Stimulated activated CD8-positive, alpha-beta memory T cell treated with anti-CD3 and anti-CD28 coated beads, Interleukin-12 subunit alpha, Interleukin-12 subunit beta, amount 100 ng/mL, for 4 hours (primary cell): Measurements from ENCODE around the gene FNDC1.

Experiments
- DNase-seq: peaks from one replicate; pipeline ENCODE4 v3.0.0-alpha.2; 2020; ENCODE audit warnings: low read depth

Gene FNDC1

DNA sequence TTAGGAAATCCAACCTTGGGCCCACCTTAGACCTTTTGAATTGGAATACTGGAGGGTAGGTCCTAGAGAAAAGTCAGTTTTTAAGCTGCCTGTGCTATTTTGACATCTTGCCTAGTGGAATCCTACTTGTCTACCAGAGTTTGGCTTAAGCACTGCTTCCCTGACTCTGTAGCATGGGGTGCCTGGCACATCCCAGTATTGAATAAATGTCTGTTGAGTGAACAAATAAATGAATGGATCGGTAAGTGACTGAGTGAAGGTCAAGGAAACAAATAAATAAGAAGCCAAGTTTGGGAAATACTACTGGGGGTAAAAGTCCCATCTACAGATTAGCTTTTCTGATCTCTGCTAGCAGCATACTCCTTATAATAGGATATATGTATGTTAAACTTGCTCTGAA, 140.5 kb downstream of the FNDC1 start:
- no peak for DNase-seq

GRCh38 chr6:159311618-159312017, 142.4 kb downstream of the FNDC1 start:
- no peak for DNase-seq

- DNase-seq, result no peak
Observed at GRCh38 chr6:159312206-159312605, 143.0 kb downstream of the FNDC1 start.

GRCh38 chr6:159313018-159313417, 143.8 kb downstream of the FNDC1 start:
- DNase-seq, result no peak

DNA sequence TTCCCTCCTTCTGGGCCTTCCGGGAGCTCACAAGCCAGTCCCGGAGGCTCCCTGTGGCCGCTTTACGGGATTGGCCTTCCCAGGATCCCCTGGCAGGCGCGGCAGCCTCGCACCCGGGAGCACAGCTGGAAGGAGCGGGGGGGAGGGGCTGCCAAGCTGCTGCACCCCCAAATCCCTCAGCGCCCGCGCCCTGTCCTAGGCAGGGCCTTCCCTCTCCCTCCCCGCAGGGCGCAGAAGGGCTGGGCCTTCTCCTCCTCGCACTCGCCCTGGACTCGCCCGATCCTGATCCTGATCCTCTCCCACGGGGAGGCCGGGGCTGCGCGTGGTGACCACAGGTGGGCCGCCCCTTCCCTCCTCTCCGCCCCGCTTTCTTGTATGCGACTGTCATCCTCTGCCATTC, 146.4 kb downstream of the FNDC1 start:
- DNase-seq, result no peak

DNA sequence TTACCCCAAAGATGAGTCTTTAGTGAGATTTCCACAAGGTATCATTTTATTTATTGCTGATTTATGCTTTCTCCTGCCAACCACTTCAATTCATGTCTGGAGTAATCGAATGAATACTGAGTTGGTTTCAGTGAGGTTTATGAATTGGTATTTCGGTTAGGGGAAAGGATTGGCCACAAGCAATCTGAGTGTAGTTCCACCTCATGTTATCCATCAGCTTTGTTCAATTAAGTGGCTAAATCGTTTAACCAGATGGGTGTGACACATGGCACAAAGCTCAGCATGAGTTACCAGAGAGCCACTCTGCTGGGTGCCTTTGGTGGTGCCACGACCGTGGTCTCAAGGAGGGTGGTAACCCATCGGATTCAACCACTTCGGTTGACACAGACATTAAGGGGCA, 148.2 kb downstream of the FNDC1 start:
- DNase-seq, result no peak

DNA sequence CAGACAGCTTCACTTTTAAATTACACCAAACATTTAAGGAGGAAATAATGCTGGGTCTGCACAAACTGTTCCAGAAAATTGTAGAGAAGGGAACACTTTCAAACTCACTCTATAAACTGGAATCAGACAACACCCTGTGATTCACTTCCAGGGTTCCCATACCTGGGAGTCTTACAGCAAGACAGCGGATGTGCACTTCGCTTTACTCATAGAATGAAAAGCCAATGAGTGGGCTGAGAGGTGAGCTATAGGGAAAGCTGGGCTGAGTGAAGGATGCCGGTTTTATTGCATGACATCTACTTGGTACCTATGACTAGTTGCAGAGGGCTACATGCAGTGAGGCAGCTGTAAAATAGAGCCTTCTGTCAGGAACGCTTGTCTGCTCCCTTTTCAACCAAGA, 152.1 kb downstream of the FNDC1 start:
- no peak for DNase-seq
